Kidney epithelial cell (primary cell): ENCODE measurements around the gene MCC. TPM values are rescaled to one million over a fixed set of nuclear protein-coding genes. Genes with fewer than 3 reads are reported as not detected.

Source experiments
- DNase-seq: peaks from one replicate; pipeline ENCODE4 v3.0.0-alpha.2; 2010; ENCODE audit warnings: low read depth
- H3K27me3 ChIP-seq: 2 replicates; pipeline ENCODE4 v1.6.0; 2011; ENCODE audit warnings: low read length; ENCODE audit not compliant: control insufficient read depth, insufficient read depth
- H3K36me3 ChIP-seq: 2 replicates; pipeline ENCODE4 v1.5.1; 2011; ENCODE audit warnings: low read length; ENCODE audit not compliant: control insufficient read depth, insufficient read depth
- H3K4me3 ChIP-seq: 2 replicates; pipeline ENCODE4 v1.5.1; 2011; ENCODE audit warnings: low read depth, mild to moderate bottlenecking, control low read depth, low read length
- total RNA-seq: library from RNA; depleted of rRNA; stranded (reverse); fragments of >200 nt; gene quantifications from 2 replicates; pipeline ENCODE4 v1.2.3, GENCODE V29; 2015
- TF ChIP-seq, protein P1 (sequence below): IDR thresholded peaks from 2 replicates; pipeline ENCODE4 v1.5.1; 2011; ENCODE audit warnings: mild to moderate bottlenecking, moderate library complexity, low read length, control low read depth, inconsistent platforms; ENCODE audit not compliant: insufficient read depth, poor library complexity, severe bottlenecking

MCC gene
- total RNA-seq, 1 donor from 2014 or later, result 16.7 TPM

- no peak for DNase-seq
- Histone ChIP-seq H3K27me3 (no peaks in the 10 kb centered on the region), H3K36me3 (no peaks in the 10 kb centered on the region), H3K4me3 (no peak overlapping the region)
- TF ChIP-seq, protein P1, sequence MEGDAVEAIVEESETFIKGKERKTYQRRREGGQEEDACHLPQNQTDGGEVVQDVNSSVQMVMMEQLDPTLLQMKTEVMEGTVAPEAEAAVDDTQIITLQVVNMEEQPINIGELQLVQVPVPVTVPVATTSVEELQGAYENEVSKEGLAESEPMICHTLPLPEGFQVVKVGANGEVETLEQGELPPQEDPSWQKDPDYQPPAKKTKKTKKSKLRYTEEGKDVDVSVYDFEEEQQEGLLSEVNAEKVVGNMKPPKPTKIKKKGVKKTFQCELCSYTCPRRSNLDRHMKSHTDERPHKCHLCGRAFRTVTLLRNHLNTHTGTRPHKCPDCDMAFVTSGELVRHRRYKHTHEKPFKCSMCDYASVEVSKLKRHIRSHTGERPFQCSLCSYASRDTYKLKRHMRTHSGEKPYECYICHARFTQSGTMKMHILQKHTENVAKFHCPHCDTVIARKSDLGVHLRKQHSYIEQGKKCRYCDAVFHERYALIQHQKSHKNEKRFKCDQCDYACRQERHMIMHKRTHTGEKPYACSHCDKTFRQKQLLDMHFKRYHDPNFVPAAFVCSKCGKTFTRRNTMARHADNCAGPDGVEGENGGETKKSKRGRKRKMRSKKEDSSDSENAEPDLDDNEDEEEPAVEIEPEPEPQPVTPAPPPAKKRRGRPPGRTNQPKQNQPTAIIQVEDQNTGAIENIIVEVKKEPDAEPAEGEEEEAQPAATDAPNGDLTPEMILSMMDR, result no peak
Measured at GRCh38 chr5:113128641-113129330, 359.5 kb downstream of the MCC start.

GRCh38 chr5:113128082-113128481, 360.2 kb downstream of the MCC start:
- TF ChIP-seq, protein P1, result no peak
- H3K36me3 ChIP-seq, result no peaks in the 10 kb centered on the region
- H3K27me3 ChIP-seq, result no peaks in the 10 kb centered on the region
- no peak for DNase-seq
- no peak overlapping the region for H3K4me3 ChIP-seq

DNA sequence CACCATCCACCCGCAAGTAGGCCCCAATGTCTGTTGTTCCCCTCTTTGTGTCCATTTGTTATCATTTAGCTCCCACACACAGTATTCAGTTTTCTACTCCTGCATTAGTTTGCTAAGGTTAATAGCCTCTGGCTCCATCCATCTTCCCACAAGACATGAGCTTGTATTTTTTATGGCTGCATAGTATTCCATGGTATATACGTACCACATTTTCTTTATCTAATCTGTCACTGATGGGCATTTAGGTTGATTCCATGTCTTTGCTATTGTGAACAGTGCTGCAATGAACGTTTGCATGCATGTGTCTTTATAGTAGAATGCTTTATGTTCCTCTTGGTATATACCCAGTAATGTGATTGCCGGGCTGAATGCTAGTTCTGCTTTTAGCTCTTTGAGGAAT, 361.2 kb downstream of the MCC start:
- TF ChIP-seq, protein P1, result no peak
- no peak for DNase-seq
- no peaks in the 10 kb centered on the region for H3K27me3 ChIP-seq
- H3K36me3 ChIP-seq, result no peaks in the 10 kb centered on the region
- H3K4me3 ChIP-seq, result no peak overlapping the region

DNA sequence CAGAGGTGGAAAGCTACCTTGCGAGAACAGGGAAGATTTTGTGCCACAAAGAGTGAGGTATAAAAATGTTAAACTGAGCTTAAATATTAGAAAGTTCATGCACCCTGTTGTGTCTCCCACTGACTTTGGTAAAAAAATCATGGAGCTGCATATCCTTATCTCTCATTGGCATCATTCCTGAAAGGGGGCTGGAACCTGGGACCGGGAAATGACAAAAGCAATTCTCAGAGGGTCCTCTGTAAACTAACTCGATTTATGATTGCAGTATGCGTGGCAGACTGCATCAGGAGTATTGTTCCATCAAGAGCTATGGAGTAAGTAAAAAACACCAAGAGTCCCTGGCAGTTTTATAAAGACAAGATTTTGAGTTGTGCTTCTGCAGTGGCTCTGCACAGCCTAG, 362.9 kb downstream of the MCC start:
- Histone ChIP-seq H3K27me3 (no peaks in the 10 kb centered on the region), H3K36me3 (no peaks in the 10 kb centered on the region), H3K4me3 (no peak overlapping the region)
- TF ChIP-seq, protein P1, result no peak
- DNase-seq, result no peak

DNA sequence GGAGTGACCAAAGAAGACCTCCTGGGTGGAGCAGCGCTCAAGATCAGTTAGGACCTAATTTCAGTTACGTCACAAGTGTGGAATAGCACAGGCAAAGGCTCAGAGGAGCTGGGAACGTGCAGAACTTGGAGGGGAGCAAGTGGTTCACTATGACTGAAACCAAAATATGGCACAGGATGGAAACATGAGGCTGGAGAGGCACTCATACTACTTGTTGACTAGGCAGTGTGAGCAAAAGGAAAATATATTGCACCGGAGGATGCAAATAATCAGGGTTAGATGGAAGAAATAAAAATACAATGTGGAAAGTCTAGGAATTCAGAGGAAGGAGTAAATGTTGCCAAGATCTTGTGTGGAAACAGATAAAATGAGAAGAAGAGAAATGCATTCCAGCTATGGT, 363.3 kb downstream of the MCC start:
- H3K4me3 ChIP-seq, result no peak overlapping the region
- H3K36me3 ChIP-seq, result no peaks in the 10 kb centered on the region
- DNase-seq, result no peak
- TF ChIP-seq, protein P1, result no peak
- no peaks in the 10 kb centered on the region for H3K27me3 ChIP-seq

GRCh38 chr5:113124265-113124664, 364.0 kb downstream of the MCC start:
- no peaks in the 10 kb centered on the region for H3K27me3 ChIP-seq
- DNase-seq, result no peak
- H3K36me3 ChIP-seq, result no peaks in the 10 kb centered on the region
- TF ChIP-seq, protein P1, result no peak
- no peak overlapping the region for H3K4me3 ChIP-seq
